ENCODE data around the gene OR4E1.
"Not testable (repeated sequence)": the region's sequence is repeated elsewhere in the genome, so short reads cannot be mapped to it uniquely, and the experiment has no call there.

The OR4E1 gene

DNA sequence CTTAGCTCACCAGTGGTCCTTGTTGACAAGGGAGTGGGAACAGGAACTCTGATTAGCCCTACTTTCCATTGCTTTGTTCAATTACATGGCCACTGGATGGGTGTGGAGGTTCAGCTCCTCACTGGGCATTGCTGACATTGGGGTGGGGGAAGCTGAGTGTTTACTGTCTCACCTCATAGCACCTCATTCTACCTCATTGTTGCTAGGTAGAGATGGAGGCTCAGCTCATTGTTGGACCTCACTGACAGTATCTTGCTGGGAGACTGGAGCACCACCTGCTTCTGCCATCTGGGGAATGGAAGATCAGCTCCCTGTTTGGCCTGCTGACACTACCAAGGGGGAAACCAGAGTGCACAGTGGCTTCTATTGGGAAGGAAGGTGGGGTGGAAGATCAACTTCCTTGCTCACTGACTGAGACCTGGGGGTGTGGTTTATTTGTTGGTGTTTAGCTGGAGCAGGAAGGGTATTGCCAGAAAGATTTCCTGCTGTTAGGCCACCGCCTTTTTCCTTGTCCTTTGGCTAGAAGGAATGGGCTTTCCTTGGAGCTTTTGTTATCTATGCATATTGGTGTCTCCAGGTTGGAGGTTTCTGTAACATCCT, 21.3 kb downstream of the OR4E1 start:
- DNase-seq, result no peak

DNA sequence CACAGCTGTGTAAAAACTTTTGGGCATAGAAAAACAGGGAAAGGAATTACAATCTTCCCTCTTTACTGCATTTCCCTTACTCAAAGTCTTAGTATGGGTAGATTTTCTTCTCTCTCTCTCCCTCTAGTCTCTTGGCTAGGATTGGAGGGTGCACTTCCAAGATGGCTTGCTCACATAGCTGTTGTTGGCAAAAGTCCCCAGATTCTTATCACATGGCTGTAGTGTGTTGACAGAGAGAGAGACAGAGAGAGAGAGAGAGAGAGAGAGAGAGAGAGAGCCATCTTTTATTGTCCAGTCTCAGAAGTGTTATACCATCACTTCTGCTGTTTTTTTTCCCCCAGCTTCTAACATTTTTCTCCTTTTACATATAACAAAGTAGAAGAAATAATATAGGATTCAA, 26.2 kb downstream of the OR4E1 start:
- no peak for DNase-seq

DNA sequence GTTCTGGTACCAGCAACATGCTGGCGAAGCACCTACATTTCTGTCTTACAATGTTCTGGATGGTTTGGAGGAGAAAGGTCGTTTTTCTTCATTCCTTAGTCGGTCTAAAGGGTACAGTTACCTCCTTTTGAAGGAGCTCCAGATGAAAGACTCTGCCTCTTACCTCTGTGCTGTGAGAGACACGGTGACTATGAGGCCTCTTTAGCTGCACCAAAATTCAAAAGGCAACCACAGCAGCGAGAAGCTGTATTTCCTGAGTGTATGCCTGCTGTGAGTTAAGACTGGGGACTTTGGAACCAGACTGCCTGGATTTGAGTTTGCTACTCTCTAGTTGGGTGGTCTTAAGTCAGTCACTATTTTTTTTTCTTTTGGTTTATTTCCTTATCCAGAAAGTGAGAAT, 30.2 kb downstream of the OR4E1 start:
- DNase-seq, result no peak

DNA sequence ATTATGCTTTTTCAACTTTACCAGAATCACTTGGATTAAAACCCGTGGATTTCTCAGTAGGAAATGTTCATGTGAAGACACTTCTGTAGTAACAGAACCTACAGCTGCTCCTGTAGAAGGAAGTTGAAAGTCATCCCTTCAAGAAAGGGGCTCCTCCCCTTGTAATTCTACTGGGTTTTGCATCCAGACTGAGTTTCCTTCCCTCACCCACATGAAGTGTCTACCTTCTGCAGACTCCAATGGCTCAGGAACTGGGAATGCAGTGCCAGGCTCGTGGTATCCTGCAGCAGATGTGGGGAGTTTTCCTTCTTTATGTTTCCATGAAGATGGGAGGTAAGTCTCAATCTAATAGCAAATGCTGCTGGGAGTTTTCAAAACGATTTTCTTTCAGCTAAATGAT, 30.9 kb downstream of the OR4E1 start:
- DNase-seq, result no peak

DNA sequence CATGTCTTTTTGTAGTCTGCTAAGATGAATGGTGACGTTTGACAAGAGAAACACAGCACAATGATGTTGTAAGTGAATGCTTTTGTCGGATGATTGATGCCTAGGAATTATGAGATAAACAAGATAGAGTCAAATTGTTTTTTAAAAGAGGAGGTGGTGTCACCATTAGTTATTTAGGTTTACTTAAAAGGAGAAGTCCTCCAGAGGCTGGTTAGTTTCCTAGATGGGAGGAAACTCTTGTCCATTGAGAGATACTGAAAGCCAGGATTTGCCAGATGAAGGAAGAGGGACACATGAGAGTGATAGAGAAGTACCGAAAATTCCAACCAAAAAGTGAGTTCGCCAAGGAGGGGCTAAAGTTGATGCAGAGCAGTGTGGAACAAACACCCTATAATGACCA, 38.8 kb downstream of the OR4E1 start, which contains the start of gene OR10G2:
TSS of gene OR10G2 (minus strand) at position 101 of the 400 bp plus-strand sequence. CDS start at position 3, 98 bp downstream.
- no peak for DNase-seq

DNA sequence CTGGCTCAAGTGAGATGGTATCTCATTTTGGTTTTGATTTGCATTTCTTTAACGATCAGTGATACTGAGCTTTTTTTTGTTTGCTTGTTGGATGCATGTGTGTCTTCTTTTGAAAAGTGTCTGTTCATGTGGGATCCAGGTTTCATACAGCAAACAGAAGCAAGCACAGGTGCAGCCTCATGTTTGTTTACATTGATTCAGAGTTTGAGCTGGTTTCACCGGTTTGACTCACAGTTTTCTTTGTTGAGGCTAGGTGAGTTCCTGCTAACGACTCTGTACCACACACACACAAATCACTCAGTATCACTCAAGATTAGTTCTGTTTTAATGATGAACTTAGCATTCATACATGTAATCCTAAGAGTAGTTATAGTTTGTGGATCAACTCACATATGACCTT, 42.5 kb downstream of the OR4E1 start:
- no peak for DNase-seq

DNA sequence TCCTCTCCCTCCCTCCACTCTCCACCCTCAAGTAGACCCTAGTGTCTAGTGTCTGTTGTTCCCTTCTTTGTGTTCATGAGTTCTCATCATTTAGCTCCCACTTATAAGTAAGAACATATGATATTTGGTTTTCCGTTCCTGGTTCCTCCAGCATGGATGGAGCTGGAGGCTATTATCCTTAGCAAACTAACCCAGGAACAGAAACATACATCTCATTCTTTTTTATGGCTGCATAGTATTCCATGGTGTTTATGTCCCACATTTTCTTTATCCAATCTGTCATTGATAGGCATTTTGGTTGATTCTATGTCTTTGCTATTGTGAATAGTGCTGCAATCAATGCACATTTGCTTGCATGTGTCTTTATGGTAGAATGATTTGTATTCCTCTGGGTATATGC, 43.1 kb downstream of the OR4E1 start:
- DNase-seq, result not testable (repeated sequence)

DNA sequence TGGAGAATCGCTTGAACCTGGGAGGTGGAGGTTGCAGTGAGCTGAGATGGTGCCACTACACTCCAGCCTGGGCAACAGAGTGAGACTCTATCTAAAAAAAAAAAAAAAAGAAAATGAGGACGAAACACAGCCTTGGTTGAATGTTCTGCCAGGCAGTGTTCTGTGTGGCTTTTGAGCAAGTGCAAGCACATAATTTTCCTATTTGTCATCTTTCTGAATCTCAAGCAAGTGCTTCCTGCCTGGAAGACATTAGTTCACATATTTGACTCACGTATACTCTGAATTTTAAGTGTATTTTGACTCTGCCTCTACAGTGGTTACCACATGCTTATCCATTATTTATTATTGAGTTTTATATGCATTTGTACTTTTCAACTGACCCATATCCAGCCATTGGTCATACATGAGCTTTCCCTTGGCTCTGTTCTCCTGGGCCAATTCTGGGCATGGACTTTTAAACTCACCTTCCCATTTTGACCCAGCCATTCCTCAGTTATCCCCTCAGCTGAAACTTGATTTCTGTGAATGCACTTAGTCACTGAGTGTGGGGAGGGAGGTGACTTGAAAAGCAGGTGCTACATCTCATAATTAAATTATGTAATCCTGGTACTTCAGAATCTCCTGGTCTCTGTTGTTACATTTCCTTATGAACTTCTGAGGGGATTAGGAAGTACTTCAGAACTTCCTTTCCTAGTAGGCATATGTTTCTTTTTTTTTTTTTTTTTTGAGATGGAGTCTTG, 47.0 kb downstream of the OR4E1 start:
- no peak for DNase-seq

Measured in SHP77 (cell line).